ENCODE data around the gene B3GALT2.

The B3GALT2 gene

GRCh38 chr1:193222056-193222615, 35.7 kb upstream of the B3GALT2 start:
- DNase-seq (ENCODE audit: low read depth in 1 of 2, low spot score in 1 of 2): no peak
- Histone ChIP-seq H3K4me3 (replicated peaks; ENCODE audit: insufficient read depth, low read length) (no peak overlapping the region), H3K27ac (replicated peaks) (no peak overlapping the region), H3K27me3 (ENCODE audit: insufficient read depth, poor library complexity, severe bottlenecking) (no peaks in the 10 kb centered on the region)
- TF ChIP-seq REST (IDR thresholded peaks at IDR 0.05; ENCODE audit: insufficient replicate concordance, low read depth): no peak
- TF ChIP-seq POLR2AphosphoS5 (IDR thresholded peaks at IDR 0.05; ENCODE audit: low read depth): no peak
- no peak for TF ChIP-seq CTCF (IDR thresholded peaks at IDR 0.05; ENCODE audit: insufficient read depth, low read length)
- no peak for TF ChIP-seq SPI1 (IDR thresholded peaks at IDR 0.05; ENCODE audit: borderline replicate concordance, low read depth)
- TF ChIP-seq GABPA (IDR thresholded peaks at IDR 0.05; ENCODE audit: low read depth): no peak

DNA sequence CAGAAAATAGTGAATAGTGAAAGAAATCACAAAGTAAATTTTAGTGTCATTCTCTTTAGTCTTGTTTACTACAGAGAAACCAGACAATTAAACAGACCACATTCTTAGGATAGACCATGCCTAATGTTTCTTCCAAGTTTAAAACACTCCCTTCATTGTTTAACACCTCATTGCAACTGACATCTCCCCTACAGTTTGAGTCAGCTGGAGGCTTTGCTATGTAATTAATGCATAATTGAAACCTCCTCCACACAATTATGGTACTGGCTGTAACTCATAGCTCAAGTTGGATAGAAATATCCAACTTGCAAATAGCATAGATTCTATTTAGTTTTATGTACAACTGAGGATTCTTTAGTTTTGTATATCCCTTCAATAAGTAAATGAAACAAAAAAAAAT, 35.2 kb upstream of the B3GALT2 start:
- no peak overlapping the region for H3K4me3 ChIP-seq (replicated peaks; ENCODE audit: insufficient read depth, low read length)
- no peak for DNase-seq (ENCODE audit: low read depth in 1 of 2, low spot score in 1 of 2)
- TF ChIP-seq GABPA (IDR thresholded peaks at IDR 0.05; ENCODE audit: low read depth) (no peak), CTCF (IDR thresholded peaks at IDR 0.05; ENCODE audit: insufficient read depth, low read length) (no peak), SPI1 (IDR thresholded peaks at IDR 0.05; ENCODE audit: borderline replicate concordance, low read depth) (no peak), POLR2AphosphoS5 (IDR thresholded peaks at IDR 0.05; ENCODE audit: low read depth) (no peak), REST (IDR thresholded peaks at IDR 0.05; ENCODE audit: insufficient replicate concordance, low read depth) (no peak)
- no peaks in the 10 kb centered on the region for H3K27me3 ChIP-seq (ENCODE audit: insufficient read depth, poor library complexity, severe bottlenecking)
- H3K27ac ChIP-seq (replicated peaks): no peak overlapping the region

DNA sequence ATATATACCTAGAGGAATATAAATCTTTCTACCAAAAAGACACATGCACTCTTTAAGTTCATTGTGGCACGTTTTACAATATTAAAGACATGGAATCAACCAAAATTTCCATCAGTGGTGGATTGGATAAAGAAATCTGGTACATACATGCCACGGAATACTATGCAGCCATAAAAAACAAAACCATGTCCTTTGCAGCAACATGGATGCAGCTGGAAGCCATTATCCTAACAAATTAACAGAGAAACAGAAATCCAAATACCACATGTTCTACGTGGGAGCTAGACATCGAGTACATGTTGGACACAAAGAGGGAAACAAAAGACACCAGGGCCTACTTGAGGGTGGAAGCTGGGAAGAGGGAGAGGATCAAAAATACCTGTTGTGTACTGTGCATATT, 33.0 kb upstream of the B3GALT2 start:
- TF ChIP-seq GABPA (IDR thresholded peaks at IDR 0.05; ENCODE audit: low read depth) (no peak), CTCF (IDR thresholded peaks at IDR 0.05; ENCODE audit: insufficient read depth, low read length) (no peak), REST (IDR thresholded peaks at IDR 0.05; ENCODE audit: insufficient replicate concordance, low read depth) (no peak), POLR2AphosphoS5 (IDR thresholded peaks at IDR 0.05; ENCODE audit: low read depth) (no peak), SPI1 (IDR thresholded peaks at IDR 0.05; ENCODE audit: borderline replicate concordance, low read depth) (no peak)
- no peak overlapping the region for H3K4me3 ChIP-seq (replicated peaks; ENCODE audit: insufficient read depth, low read length)
- no peak for DNase-seq (ENCODE audit: low read depth in 1 of 2, low spot score in 1 of 2)
- H3K27ac ChIP-seq (replicated peaks): no peak overlapping the region
- H3K27me3 ChIP-seq (ENCODE audit: insufficient read depth, poor library complexity, severe bottlenecking): no peaks in the 10 kb centered on the region

Data from HL-60 (cell line).